PC-9 (cell line): ENCODE data around the gene SLC6A18. TPM values are rescaled to one million over a fixed set of nuclear protein-coding genes. Genes with fewer than 3 reads are reported as not detected.

Experiments used
- BruUV-seq: library from RNA; stranded (reverse); fragments of 400-500 nt; replicated peaks from 2 replicates; lab custom pipeline; 2021; lab: Mats Ljungman, UMichigan
- CTCF ChIA-PET: fragments of 300-600 bp; sonication (Branson Sonifier 250); formaldehyde crosslinking; loops from one replicate; lab custom pipeline; 2022; ENCODE audit warnings: antibody characterized with exemption; lab: Charles Lee
- POLR2A ChIA-PET: fragments of 300-600 bp; sonication (Branson Sonifier 250); formaldehyde crosslinking; loops from one replicate; lab custom pipeline; 2022; ENCODE audit warnings: antibody characterized with exemption; ENCODE audit not compliant: unreplicated experiment; lab: Charles Lee
- DNase-seq, 2 experiments: peaks; one replicate each; pipeline versions ENCODE4 v3.0.0 to v3.0.0-alpha.2; 2015 to 2022; ENCODE audit warnings: mixed read lengths in 1 of 2
- H2AFZ ChIP-seq: fragments of 200-600 bp; sonication (generic); 2 replicates; pipeline ENCODE4 v1.8.1; 2017; ENCODE audit warnings: antibody characterized with exemption
- H3F3A ChIP-seq: fragments of 200-600 bp; sonication (generic); 2 replicates; pipeline ENCODE4 v1.8.1; 2017; ENCODE audit warnings: antibody characterized with exemption, mild to moderate bottlenecking, low read depth; ENCODE audit not compliant: insufficient read depth
- H3K27ac ChIP-seq: fragments of 200-600 bp; sonication (generic); 2 replicates; pipeline ENCODE4 v1.6.1; 2016; ENCODE audit warnings: mixed run types
- H3K27me3 ChIP-seq: fragments of 200-600 bp; sonication (generic); 2 replicates; pipeline ENCODE4 v1.6.1; 2016; ENCODE audit warnings: low read depth, mixed run types; ENCODE audit not compliant: insufficient read depth
- H3K36me3 ChIP-seq: fragments of 200-600 bp; sonication (generic); 2 replicates; pipeline ENCODE4 v1.6.1; 2016; ENCODE audit warnings: low read depth, mixed run types
- H3K4me1 ChIP-seq: fragments of 200-600 bp; sonication (generic); replicated peaks from 2 replicates; pipeline ENCODE4 v1.6.1; 2016; ENCODE audit warnings: mixed run types; ENCODE audit not compliant: insufficient read depth
- H3K4me2 ChIP-seq: fragments of 200-600 bp; sonication (generic); 2 replicates; pipeline ENCODE4 v1.6.1; 2017; ENCODE audit warnings: mixed run types
- H3K4me3 ChIP-seq: fragments of 200-600 bp; sonication (generic); 2 replicates; pipeline ENCODE4 v1.6.1; 2016; ENCODE audit warnings: mixed run types
- H3K79me2 ChIP-seq: fragments of 200-600 bp; sonication (generic); 2 replicates; pipeline ENCODE4 v1.6.1; 2017; ENCODE audit warnings: low read depth, mixed run types
- H3K9me2 ChIP-seq: fragments of 200-600 bp; sonication (generic); 2 replicates; pipeline ENCODE4 v1.8.1; 2017; ENCODE audit warnings: mild to moderate bottlenecking; ENCODE audit not compliant: insufficient read depth
- H3K9me3 ChIP-seq: fragments of 200-600 bp; sonication (generic); 2 replicates; pipeline ENCODE4 v1.8.1; 2016; ENCODE audit warnings: low read depth; ENCODE audit not compliant: insufficient read depth
- H4K20me1 ChIP-seq: fragments of 200-600 bp; sonication (generic); 2 replicates; pipeline ENCODE4 v1.8.1; 2017; ENCODE audit not compliant: insufficient read depth
- EZH2 ChIP-seq: fragments of 200-600 bp; sonication (generic); IDR thresholded peaks from 2 replicates; pipeline ENCODE4 v1.8.0; 2017; ENCODE audit warnings: antibody characterized with exemption, low read depth
- intact Hi-C: fragments of 100-400 bp; cut with micrococcal nuclease; formaldehyde crosslinking; loops from one replicate; pipeline ENCODE4 v1.10.0; 2022; ENCODE audit not compliant: unreplicated experiment
- total RNA-seq: library from RNA; stranded (reverse); gene quantifications from 2 replicates; pipeline ENCODE4 v1.2.3, GENCODE V29; 2021
- TF ChIP-seq, protein P1 (sequence below): fragments of 200-600 bp; sonication (generic); conservative IDR thresholded peaks from 2 replicates; pipeline ENCODE4 v1.6.1; 2017; ENCODE audit warnings: mixed run types, antibody characterized with exemption, mild to moderate bottlenecking, moderate library complexity

Gene SLC6A18
- total RNA-seq, 1 experiment from 2014 or later, result not detected

DNA sequence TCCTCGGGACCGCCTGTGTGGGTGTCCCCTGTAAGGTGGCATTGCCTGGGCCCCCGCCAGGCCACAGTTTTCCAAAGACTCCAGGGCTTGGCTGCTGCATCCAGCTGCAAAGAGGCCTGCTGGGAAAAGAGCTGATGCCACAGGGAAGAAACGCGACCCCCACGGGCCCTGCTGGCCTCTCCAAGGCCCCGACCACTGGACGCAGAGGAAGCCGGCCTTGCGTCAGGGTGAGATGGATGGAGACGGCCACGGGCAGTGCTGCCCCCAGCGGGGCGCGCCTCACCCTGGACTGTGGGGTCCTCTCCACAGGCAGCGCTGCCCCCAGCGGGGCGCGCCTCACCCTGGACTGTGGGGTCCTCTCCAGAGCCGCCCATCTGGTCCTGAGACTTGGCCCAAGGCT, 45.1 kb upstream of the SLC6A18 start:
- no peaks in the 10 kb centered on the region for H3K4me1 ChIP-seq
- H3K4me3 ChIP-seq, result no peak overlapping the region
- no peak overlapping the region for H3K4me2 ChIP-seq
- intact Hi-C loops, result no loop called here
- H3K27ac ChIP-seq, result no peak overlapping the region
- no peaks in the 10 kb centered on the region for H3K9me3 ChIP-seq
- H3K9me2 ChIP-seq, result no peaks in the 10 kb centered on the region
- BruUV-seq, result no TSS peak
- H4K20me1 ChIP-seq, result no peaks in the 10 kb centered on the region; the same call in 1 of the 2 replicates
- H2AFZ ChIP-seq, result no peak overlapping the region
- H3K27me3 ChIP-seq, result peaks cover 100% of the 10 kb centered on the region
- CTCF ChIA-PET, result no interaction called here
- TF ChIP-seq, protein P1, sequence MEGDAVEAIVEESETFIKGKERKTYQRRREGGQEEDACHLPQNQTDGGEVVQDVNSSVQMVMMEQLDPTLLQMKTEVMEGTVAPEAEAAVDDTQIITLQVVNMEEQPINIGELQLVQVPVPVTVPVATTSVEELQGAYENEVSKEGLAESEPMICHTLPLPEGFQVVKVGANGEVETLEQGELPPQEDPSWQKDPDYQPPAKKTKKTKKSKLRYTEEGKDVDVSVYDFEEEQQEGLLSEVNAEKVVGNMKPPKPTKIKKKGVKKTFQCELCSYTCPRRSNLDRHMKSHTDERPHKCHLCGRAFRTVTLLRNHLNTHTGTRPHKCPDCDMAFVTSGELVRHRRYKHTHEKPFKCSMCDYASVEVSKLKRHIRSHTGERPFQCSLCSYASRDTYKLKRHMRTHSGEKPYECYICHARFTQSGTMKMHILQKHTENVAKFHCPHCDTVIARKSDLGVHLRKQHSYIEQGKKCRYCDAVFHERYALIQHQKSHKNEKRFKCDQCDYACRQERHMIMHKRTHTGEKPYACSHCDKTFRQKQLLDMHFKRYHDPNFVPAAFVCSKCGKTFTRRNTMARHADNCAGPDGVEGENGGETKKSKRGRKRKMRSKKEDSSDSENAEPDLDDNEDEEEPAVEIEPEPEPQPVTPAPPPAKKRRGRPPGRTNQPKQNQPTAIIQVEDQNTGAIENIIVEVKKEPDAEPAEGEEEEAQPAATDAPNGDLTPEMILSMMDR, result no peak
- no peak for TF ChIP-seq EZH2
- POLR2A ChIA-PET, result interaction anchor here (0.7 kb wide), 1 partner anchor 171 kb away, joined by 3 read pairs; no protein-coding TSS in a partner anchor
- 0 out of 2 replicates have a peak, but pooled peaks cover 3% of the 10 kb centered on the region for H3F3A ChIP-seq
- H3K79me2 ChIP-seq, result no peaks in the 10 kb centered on the region
- no peaks in the 10 kb centered on the region for H3K36me3 ChIP-seq
- no peak for DNase-seq

DNA sequence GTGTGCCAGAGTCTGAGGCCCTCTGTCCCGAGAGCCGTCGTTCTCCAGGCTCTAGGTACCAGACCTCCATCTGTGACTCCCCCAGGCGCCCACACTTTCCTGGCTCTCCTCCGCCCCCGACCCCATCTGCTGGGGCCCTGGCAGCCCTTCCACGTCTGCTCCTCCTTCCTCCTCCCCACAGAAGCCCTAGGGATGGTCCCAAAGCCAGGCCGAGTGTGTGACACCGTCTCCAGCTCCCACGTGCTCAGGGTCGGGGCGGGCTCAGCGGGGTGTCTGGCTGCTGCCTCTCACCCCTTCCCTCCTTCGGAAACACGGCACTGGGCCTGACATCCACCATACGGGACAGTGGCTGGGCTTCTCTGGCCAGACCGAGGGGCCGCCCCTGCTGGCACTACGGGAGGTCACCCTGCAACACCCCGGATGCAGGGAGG, 44.3 kb upstream of the SLC6A18 start:
- H3K4me1 ChIP-seq, result no peaks in the 10 kb centered on the region
- no peaks in the 10 kb centered on the region for H3K9me3 ChIP-seq
- intact Hi-C loops, result no loop called here
- TF ChIP-seq, protein P1, result no peak
- TF ChIP-seq EZH2, result no peak
- H3K27ac ChIP-seq, result no peak overlapping the region
- H3K4me2 ChIP-seq, result no peak overlapping the region
- H3K4me3 ChIP-seq, result no peak overlapping the region
- no peaks in the 10 kb centered on the region for H3K9me2 ChIP-seq
- H3K27me3 ChIP-seq, result peaks cover 100% of the 10 kb centered on the region
- H3K36me3 ChIP-seq, result no peaks in the 10 kb centered on the region
- no peaks in the 10 kb centered on the region for H3K79me2 ChIP-seq
- no peak for DNase-seq
- H3F3A ChIP-seq, result 0 out of 2 replicates have a peak, but pooled peaks cover 7% of the 10 kb centered on the region
- ChIA-PET CTCF (no interaction called here), POLR2A (no interaction called here)
- H2AFZ ChIP-seq, result no peak overlapping the region
- no TSS peak for BruUV-seq
- H4K20me1 ChIP-seq, result no peaks in the 10 kb centered on the region; the same call in 1 of the 2 replicates

DNA sequence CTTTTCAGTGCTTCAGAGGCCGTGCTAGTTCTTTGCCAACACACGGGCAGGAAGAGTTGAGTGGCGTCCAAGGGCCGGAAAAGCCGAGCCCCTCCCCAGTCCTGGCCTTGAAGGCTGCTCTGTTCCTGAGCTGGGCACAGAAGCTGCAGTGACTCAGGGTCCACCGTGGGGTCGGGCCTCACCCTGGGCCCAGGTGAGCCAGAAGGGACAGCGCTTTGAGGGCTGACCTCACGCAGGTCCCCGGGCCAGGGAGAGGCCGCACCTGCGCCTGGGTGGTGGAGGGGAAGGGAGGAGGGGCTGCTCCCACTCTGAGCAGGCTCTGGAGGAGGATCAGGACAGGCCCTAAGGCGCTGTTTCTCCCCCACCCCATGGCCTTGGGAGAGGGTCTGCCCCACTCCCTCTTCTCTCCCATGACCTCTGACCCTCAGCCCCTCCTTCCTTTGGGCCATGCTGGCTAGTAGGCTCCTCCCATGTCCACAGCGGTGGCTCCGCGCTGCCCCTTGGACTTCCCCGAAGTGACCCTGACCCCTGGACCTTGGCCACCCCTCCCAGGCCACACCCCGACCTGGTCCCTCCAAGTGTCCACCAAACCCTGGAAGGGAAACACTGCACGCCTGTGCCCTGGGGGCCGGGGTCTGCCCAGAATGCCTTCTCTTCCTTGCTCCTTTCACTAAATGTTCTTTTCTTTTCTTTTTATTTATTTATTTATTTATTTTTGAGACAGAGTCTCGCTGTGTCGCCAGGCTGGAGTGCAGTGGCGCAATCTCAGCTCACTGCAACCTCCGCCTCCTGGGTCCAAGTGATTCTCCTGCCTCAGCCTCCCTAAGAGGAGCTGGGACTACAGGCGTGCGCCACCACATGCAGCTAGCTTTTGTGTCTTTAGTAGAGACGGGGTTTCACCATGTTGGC, 43.5 kb upstream of the SLC6A18 start:
- no peak overlapping the region for H3K4me3 ChIP-seq
- no peaks in the 10 kb centered on the region for H3K79me2 ChIP-seq
- no TSS peak for BruUV-seq
- POLR2A ChIA-PET, result no interaction called here
- no peaks in the 10 kb centered on the region; the same call in 1 of the 2 replicates for H4K20me1 ChIP-seq
- no peaks in the 10 kb centered on the region for H3K9me2 ChIP-seq
- H3K9me3 ChIP-seq, result no peaks in the 10 kb centered on the region
- TF ChIP-seq EZH2, result no peak
- TF ChIP-seq, protein P1, result no peak
- H3K36me3 ChIP-seq, result no peaks in the 10 kb centered on the region
- no peak overlapping the region for H3K4me2 ChIP-seq
- 0 out of 2 replicates have a peak, but pooled peaks cover 7% of the 10 kb centered on the region for H3F3A ChIP-seq
- no peak overlapping the region for H2AFZ ChIP-seq
- H3K4me1 ChIP-seq, result no peaks in the 10 kb centered on the region
- no peak for DNase-seq
- H3K27ac ChIP-seq, result no peak overlapping the region
- intact Hi-C loops, result no loop called here
- CTCF ChIA-PET, result no interaction called here
- peaks cover 100% of the 10 kb centered on the region for H3K27me3 ChIP-seq
